ENCODE measurements around the gene C17orf67. TPM values are rescaled to one million over a fixed set of nuclear protein-coding genes. Genes with fewer than 3 reads are reported as not detected.

C17orf67 gene
- total RNA-seq, 1 experiment from 2014 or later = 1.0 TPM

- no peak overlapping the region for H3K23ac ChIP-seq (ENCODE audit: insufficient read length, low read depth, low read length)
- no peak overlapping the region for H3K56ac ChIP-seq (ENCODE audit: insufficient read length, low read depth, low read length)
- no peak overlapping the region for H3K4ac ChIP-seq (ENCODE audit: low read depth, low read length)
- no peaks in the 10 kb centered on the region; a peak in 1 of 7 replicates for H3K36me3 Mint-ChIP-seq (ENCODE audit: insufficient read depth in 1 of 3, low read depth in 3 of 3)
- H2AFZ ChIP-seq (ENCODE audit: low read length) = no peak overlapping the region
- no peak overlapping the region for H3K18ac ChIP-seq (ENCODE audit: insufficient read length, low read depth, low read length)
- no CpG with 5 or more reads among the region's 3 CpGs for WGBS (ENCODE audit: extremely low coverage, insufficient read length, low lambda C conversion rate)
- H4K8ac ChIP-seq (replicated peaks; ENCODE audit: insufficient read length, low read depth, low read length) = no peak overlapping the region
- H3T11ph ChIP-seq (ENCODE audit: low read length) = no peak overlapping the region
- no peaks in the 10 kb centered on the region for H3K23me2 ChIP-seq (ENCODE audit: insufficient read length, low read depth, low read length, poor library complexity, severe bottlenecking)
- no peaks in the 10 kb centered on the region for H3K79me1 ChIP-seq (ENCODE audit: insufficient read depth, low read depth, low read length, poor library complexity, severe bottlenecking)
- H3K79me2 ChIP-seq (ENCODE audit: insufficient read depth, low read length) = no peaks in the 10 kb centered on the region
- H2BK12ac ChIP-seq (ENCODE audit: insufficient read length, low read depth, low read length) = no peak overlapping the region
- H3K9me3 ChIP-seq (ENCODE audit: control insufficient read depth, low read depth, low read length) = no peaks in the 10 kb centered on the region
- H4K20me1 ChIP-seq (ENCODE audit: control insufficient read depth, insufficient read depth, insufficient read length) = no peaks in the 10 kb centered on the region
- TF ChIP-seq CTCF (conservative IDR thresholded peaks at IDR 0.05) = no peak
- no peaks in the 10 kb centered on the region for H3K4me1 ChIP-seq (ENCODE audit: insufficient read depth, low read length)
- H3K27ac ChIP-seq (ENCODE audit: insufficient read length, low read depth, low read length) = no peak overlapping the region
- no peak overlapping the region for H3K4me3 Mint-ChIP-seq
- no peak overlapping the region for H2BK20ac ChIP-seq (ENCODE audit: low read depth, low read length, poor library complexity, severe bottlenecking)
- no peak overlapping the region for H4K91ac ChIP-seq (ENCODE audit: insufficient read length, low read depth, low read length)
- no peaks in the 10 kb centered on the region for H3K9me3 Mint-ChIP-seq
- no peak overlapping the region for H3K9ac ChIP-seq (ENCODE audit: extremely low read depth, insufficient read length, low read length)
- no peak overlapping the region for H2BK120ac ChIP-seq (ENCODE audit: low read depth, low read length, poor library complexity, severe bottlenecking)
- H2BK15ac ChIP-seq (ENCODE audit: low read depth, low read length) = no peak overlapping the region
- no peak for DNase-seq
- no peak overlapping the region for H3K27ac Mint-ChIP-seq
- H2AK5ac ChIP-seq (ENCODE audit: insufficient read length, low read length) = no peak overlapping the region
- H2BK5ac ChIP-seq (ENCODE audit: insufficient read length, low read length) = no peak overlapping the region
- no peak overlapping the region for H3K4me2 ChIP-seq (ENCODE audit: insufficient read depth, insufficient read length, low read length)
- no peaks in the 10 kb centered on the region for H3K27me3 ChIP-seq (ENCODE audit: insufficient read depth, low read length)
- H3K14ac ChIP-seq (ENCODE audit: insufficient read depth, low read length) = no peak overlapping the region
- no peak overlapping the region for H4K5ac ChIP-seq (ENCODE audit: insufficient read length, low read depth, low read length)
- peaks cover 0 to 3% of the 10 kb centered on the region in 2 experiments; a peak in 1 of 4 replicates for H3K4me1 Mint-ChIP-seq
- no peaks in the 10 kb centered on the region; the same call in none of the 2 replicates for H3K27me3 Mint-ChIP-seq (ENCODE audit: low read depth)
Observed at GRCh38 chr17:56807723-56808122, 26.0 kb downstream of the C17orf67 start.

Measured in H9 (cell line).